Measurements from ENCODE around the gene PLPP2.
A peak's percentile ranks its signal among the peaks of the same experiment; 100 is the strongest.

PLPP2 gene

DNA sequence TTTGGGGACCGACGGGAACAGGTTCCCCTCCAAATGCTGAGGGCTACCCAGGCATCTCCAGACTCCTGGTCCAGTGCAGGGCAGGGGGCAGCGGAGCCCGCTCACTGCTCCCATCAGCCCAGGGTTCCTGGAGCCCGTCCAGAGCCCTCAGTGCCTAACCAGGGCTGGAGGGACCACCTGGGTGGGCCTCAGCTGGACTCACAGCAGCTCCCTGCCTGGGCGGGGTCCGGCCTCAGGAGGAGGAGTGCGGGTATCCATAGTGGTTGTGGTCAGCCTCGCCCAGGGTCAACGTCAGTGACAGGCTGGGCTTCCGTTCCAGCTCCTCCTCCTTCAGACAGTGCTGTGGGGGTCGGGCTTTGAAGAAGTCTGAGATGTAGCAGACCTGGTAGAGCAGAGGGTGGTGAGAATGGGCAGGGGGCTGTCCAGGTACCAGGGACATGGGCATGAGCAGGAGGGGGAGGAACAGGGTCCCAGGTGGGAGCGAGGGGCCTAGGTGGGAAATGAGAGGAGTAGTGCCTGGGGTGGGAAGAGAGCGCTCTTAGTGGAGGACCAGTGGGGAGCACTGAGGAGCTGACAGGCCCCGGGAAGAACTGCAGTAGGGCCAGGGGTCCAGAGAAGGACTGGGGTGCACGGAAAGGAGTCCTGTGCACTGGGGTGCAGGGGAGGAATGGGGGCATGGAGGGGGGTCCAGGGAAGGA lies 9.9 kb downstream of the PLPP2 start:
- no peak overlapping the region for H3K4me3 ChIP-seq (ENCODE audit: low read depth, low read length)
- no peak for TF ChIP-seq MYC (IDR thresholded peaks at IDR 0.05; ENCODE audit: low read depth, low read length)
- TF ChIP-seq, protein P1, sequence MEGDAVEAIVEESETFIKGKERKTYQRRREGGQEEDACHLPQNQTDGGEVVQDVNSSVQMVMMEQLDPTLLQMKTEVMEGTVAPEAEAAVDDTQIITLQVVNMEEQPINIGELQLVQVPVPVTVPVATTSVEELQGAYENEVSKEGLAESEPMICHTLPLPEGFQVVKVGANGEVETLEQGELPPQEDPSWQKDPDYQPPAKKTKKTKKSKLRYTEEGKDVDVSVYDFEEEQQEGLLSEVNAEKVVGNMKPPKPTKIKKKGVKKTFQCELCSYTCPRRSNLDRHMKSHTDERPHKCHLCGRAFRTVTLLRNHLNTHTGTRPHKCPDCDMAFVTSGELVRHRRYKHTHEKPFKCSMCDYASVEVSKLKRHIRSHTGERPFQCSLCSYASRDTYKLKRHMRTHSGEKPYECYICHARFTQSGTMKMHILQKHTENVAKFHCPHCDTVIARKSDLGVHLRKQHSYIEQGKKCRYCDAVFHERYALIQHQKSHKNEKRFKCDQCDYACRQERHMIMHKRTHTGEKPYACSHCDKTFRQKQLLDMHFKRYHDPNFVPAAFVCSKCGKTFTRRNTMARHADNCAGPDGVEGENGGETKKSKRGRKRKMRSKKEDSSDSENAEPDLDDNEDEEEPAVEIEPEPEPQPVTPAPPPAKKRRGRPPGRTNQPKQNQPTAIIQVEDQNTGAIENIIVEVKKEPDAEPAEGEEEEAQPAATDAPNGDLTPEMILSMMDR (IDR thresholded peaks at IDR 0.05; ENCODE audit: low read depth, low read length): no peak
- no peak for TF ChIP-seq POLR2A (IDR thresholded peaks at IDR 0.05; ENCODE audit: extremely low read depth, insufficient read length)
- TF ChIP-seq, protein P2, sequence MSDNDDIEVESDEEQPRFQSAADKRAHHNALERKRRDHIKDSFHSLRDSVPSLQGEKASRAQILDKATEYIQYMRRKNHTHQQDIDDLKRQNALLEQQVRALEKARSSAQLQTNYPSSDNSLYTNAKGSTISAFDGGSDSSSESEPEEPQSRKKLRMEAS (IDR thresholded peaks at IDR 0.05; ENCODE audit: low read depth, low read length): no peak
- DNase-seq (ENCODE audit: low read depth): no peak

DNA sequence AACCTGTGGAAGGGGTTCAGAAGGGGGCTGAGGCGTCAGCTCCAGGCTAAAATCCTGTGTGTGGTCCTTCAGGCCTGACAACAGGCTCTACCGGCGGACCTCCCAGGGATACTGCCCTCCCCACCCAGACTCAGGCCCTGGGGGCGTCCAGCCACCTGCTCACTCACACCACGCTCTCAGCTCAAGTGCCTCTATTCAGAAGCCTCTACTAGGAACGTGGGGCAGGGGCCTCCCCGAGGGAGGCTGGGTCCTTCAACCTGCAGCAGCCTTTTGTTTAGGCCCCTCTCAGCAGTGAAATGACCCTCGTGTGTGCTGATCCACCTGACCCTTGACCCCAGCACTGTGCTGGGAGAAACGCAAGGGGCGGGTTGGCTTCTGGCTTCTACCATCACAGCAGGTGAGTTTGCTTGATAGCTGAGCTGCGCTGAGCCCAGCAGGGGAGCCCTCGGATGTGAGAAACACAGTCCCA lies 10.6 kb downstream of the PLPP2 start:
- TF ChIP-seq, protein P1 (IDR thresholded peaks at IDR 0.05; ENCODE audit: low read depth, low read length): no peak
- TF ChIP-seq POLR2A (IDR thresholded peaks at IDR 0.05; ENCODE audit: extremely low read depth, insufficient read length) (no peak), MYC (IDR thresholded peaks at IDR 0.05; ENCODE audit: low read depth, low read length) (no peak)
- TF ChIP-seq, protein P2 (IDR thresholded peaks at IDR 0.05; ENCODE audit: low read depth, low read length): no peak
- DNase-seq (ENCODE audit: low read depth): no peak
- H3K4me3 ChIP-seq (ENCODE audit: low read depth, low read length): no peak overlapping the region

DNA sequence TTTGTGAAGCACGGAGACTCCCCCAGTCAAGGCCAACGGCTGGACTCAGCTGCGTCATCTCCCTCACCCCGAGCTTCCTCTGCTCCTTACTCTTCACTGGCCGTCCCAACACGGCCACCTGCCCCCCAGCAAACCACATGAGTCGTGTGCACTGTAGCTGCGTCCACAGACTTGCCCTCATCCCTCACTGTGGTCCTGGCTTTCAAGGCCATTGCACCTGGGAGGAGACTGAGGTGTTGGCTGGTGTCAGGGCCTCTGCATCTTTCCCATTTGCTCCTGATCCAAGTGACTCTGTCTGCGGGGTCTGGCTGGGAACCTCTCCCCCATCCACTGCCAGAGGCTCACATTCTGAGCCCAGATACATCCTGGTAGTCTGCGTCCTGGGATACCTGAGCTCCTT lies 11.5 kb downstream of the PLPP2 start:
- H3K4me3 ChIP-seq (ENCODE audit: low read depth, low read length): no peak overlapping the region
- TF ChIP-seq, protein P2 (IDR thresholded peaks at IDR 0.05; ENCODE audit: low read depth, low read length): no peak
- TF ChIP-seq, protein P1 (IDR thresholded peaks at IDR 0.05; ENCODE audit: low read depth, low read length): no peak
- TF ChIP-seq POLR2A (IDR thresholded peaks at IDR 0.05; ENCODE audit: extremely low read depth, insufficient read length) (no peak), MYC (IDR thresholded peaks at IDR 0.05; ENCODE audit: low read depth, low read length) (no peak)
- DNase-seq (ENCODE audit: low read depth): no peak

DNA sequence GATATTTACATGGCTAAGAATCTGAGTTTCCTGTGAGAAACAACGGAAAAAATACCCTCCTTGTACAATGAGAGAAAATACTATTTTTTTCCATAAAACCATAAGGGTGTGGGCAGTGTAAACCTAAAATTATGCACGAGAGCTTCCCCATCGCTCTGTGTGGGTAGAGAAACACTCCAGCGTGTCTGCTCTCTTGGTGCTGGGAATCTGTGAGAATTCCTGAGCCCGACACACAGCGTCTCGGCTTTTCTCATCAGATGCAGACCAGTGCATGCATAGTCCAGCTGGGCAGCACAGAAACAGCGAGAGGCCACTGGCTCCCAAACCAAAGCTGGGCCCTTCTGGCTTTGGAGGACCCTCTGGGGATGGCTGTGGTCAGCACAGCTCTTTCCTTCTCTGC lies 12.0 kb downstream of the PLPP2 start:
- TF ChIP-seq, protein P1 (IDR thresholded peaks at IDR 0.05; ENCODE audit: low read depth, low read length): no peak
- TF ChIP-seq, protein P2 (IDR thresholded peaks at IDR 0.05; ENCODE audit: low read depth, low read length): no peak
- TF ChIP-seq MYC (IDR thresholded peaks at IDR 0.05; ENCODE audit: low read depth, low read length): no peak
- TF ChIP-seq POLR2A (IDR thresholded peaks at IDR 0.05; ENCODE audit: extremely low read depth, insufficient read length): no peak
- H3K4me3 ChIP-seq (ENCODE audit: low read depth, low read length): no peak overlapping the region
- no peak for DNase-seq (ENCODE audit: low read depth)

DNA sequence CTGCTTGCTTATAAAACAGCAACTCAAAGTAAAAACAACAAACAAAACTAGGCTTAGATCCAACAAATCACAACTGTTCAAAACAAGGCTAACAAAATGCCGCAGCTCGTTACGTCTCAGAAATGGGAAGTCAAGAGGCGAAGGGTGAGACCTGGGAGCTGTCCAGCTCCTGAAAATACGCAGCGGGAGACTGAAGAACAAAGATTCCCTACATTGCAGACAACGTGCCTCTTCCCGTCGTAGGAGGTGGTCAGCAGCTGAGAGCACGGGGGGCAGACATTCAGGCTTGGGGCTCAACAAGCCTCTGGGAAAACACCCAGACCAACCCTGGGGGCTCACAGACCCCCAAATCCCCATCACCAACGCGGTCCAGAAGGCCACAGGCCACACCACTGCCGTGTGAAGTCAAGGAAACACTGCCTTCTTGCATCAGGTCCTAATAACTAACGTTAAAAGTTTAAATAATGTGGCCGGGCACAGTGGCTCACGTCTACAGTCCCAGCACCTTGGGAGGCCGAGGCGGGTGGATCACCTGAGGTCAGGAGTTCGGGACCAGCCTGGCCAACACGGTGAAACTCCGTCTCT lies 13.5 kb downstream of the PLPP2 start:
- DNase-seq (ENCODE audit: low read depth): peak; percentile 48
- TF ChIP-seq, protein P1 (IDR thresholded peaks at IDR 0.05; ENCODE audit: low read depth, low read length): no peak
- TF ChIP-seq MYC (IDR thresholded peaks at IDR 0.05; ENCODE audit: low read depth, low read length) (no peak), POLR2A (IDR thresholded peaks at IDR 0.05; ENCODE audit: extremely low read depth, insufficient read length) (no peak)
- TF ChIP-seq, protein P2 (IDR thresholded peaks at IDR 0.05; ENCODE audit: low read depth, low read length): peak; percentile 31; the same call in 1 of the 2 replicates
- H3K4me3 ChIP-seq (ENCODE audit: low read depth, low read length): no peak overlapping the region

Data from NB4 (cell line).